GM12874 (cell line): ENCODE results near the gene FOXM1.

Experiments used
- TF ChIP-seq, protein P1 (sequence below): IDR thresholded peaks from 2 replicates; pipeline ENCODE4 v1.5.1; 2011; ENCODE audit warnings: low read depth, mild to moderate bottlenecking, control low read depth, low read length, moderate library complexity; ENCODE audit not compliant: insufficient read depth

FOXM1 gene

DNA sequence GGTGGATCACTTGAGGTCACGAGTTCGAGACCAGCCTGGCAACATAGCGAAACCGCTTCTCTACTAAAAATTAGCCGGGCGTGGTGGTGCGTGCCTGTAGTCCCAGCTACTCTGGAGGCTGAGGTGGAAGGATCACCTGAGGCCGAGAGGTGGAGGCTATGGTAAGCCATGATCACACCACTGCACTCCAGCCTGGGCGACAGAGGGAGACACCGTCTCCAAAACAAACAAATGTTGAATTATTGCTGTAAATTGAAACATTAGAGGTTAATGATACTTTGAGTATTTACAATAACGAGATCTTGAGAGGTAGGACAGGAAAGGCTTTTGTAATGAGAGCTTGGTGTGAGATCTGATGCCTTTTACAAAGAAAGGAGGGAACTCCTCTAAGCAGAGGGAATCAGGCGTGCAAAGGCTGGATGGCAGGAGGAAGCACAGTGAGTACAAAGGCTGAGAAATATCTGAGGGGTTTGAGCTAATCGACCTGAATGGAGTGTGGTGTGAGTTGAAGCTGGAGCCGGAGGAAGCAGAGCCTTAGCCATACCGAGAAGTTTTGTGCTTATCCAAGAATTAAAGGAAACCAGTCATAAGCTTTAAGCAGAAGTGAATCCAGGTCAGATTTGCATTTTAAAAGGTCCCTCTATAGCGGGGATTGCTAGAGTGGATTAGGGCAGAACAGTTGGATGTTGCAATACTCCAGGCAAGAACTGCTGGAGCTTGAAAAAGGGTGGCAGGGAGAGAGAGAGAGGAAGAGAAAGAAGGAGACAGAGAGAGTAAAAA is 1.2 kb upstream of the FOXM1 start:
- TF ChIP-seq, protein P1, sequence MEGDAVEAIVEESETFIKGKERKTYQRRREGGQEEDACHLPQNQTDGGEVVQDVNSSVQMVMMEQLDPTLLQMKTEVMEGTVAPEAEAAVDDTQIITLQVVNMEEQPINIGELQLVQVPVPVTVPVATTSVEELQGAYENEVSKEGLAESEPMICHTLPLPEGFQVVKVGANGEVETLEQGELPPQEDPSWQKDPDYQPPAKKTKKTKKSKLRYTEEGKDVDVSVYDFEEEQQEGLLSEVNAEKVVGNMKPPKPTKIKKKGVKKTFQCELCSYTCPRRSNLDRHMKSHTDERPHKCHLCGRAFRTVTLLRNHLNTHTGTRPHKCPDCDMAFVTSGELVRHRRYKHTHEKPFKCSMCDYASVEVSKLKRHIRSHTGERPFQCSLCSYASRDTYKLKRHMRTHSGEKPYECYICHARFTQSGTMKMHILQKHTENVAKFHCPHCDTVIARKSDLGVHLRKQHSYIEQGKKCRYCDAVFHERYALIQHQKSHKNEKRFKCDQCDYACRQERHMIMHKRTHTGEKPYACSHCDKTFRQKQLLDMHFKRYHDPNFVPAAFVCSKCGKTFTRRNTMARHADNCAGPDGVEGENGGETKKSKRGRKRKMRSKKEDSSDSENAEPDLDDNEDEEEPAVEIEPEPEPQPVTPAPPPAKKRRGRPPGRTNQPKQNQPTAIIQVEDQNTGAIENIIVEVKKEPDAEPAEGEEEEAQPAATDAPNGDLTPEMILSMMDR, result no peak

DNA sequence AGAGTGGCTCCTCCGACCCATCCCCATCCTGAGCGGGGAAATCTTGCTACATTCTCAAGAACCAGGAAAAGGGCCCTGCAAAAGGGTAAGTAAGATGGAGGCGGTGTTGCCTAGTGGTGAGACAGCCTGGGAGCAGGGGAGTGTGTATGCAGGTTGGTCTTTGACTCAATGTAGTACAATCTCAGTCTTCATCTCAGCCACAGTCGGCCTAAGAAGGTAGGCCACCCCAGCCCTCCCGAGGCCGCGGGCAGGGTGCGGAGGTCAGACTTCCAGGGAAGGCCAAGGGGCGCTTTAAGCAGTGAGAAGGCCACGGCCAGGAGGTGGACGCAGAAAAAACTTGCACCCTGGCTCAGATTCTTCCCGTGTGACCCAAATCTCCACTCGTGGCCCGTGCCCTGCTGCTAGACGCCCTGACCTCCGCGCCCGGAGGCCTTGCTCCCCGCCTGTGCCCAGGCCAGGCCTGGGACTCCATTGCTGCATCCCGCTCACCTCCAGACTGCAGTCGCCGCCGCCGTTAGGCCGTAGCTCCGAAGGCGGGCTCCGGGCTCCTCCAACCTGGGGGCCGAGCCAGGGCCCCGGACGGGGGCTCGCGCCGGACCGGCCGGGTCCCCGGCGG is 435 bp downstream of the FOXM1 start:
- TF ChIP-seq, protein P1, result no peak

DNA sequence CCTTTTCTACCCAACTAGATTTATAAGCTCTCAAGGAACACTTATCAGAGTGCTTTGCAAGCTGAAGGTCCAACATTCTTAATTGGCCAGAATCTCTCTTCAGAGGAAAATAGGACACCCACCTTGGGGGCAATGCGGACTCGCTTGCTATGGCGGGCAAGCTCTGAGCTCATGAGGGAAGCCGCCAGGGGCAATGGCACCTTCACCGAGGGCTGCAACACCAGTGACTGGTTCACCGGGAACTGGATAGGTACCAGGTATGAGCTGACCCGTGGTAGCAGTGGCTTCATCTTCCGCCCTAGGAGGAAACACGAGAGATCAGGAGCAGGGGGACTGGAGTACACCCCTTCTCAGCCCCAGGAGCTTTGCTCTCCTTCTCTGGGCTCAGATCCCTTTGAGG is 12.8 kb downstream of the FOXM1 start:
- TF ChIP-seq, protein P1, result no peak

DNA sequence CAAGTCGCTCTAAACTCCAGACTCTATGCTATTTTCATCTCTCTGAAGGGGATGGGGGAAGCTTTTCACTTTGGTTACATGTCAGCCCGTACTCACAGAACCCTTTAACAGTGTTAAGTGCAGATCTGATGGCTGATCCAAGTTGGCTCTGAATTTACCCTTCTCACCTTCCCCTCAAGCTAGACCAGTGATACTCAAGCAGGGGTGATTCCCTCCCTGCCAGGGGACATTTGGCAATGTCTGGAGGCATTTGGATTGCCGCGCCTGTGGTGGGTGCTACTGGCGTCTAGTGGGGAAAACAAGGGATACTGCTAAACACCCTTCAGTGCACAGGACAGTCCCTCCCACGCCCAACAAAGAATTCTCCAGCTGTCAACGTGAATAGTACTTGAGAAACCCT is 14.1 kb downstream of the FOXM1 start:
- TF ChIP-seq, protein P1, result no peak

DNA sequence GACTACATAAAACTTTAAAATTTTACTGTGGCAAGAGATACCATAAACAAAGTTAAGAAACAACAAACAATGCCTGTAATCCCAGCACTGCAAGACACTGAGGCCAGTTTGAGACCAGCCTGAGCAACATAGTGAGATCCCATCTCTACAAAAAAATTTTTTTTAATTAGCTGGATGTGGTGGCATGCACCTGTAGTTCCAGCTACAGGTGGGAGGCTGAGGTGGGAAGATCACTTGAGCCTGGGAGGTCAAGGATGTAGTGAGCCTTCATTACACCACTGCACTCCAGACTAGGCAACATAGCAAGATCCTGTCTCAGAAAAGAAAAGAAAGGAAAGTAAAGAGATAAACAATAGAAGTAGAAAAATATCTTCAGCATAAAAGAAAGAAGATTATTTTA is 16.8 kb downstream of the FOXM1 start:
- TF ChIP-seq, protein P1, result no peak

DNA sequence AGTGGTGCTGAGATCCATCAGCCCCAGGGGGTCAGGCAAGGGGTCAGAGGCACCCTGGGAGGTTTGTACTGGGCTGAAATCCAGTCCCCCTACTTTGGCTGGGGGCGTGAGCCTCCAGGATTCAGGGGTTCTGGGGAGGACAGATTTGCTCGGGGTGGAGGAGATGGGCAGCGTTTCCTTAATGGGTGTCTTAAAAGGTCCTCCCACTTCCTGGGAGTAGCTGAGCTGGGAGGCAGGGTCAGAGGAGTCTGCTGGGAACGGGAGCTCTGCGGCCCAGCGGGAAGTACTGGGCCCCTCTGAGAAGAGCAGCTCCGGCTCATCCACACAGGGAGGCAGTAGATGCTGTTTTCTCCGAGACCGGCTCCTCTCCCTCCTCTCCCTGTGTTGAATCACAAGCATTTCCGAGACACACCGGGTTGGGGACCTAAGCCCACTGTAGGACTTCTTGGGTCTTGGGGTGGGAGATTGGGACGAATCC is 18.0 kb downstream of the FOXM1 start:
- TF ChIP-seq, protein P1, result no peak

DNA sequence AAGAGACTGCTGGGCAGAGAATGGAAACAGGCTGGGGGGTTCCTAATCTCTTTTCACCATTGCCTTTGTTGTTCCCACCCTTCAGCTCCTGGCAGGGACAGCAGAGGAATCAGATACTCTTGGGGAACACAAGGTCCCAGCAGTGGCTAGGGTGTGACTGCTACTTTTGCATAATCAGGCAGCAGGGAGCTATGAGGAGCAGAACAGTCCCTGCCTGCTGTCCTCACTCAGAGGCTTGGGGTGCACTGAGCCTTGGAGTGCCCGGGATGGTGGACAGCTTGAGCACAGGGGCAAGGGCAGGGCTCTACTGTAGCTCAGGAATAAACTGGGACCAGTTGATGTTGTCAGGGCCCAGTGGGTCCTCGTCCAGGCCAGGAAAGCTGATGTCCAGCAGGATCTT is 18.6 kb downstream of the FOXM1 start:
- TF ChIP-seq, protein P1, result no peak
